Measurements from ENCODE around the gene ASPA. TPM values are rescaled to one million over a fixed set of nuclear protein-coding genes. Genes with fewer than 3 reads are reported as not detected.
"Not testable (repeated sequence)": the region's sequence is repeated elsewhere in the genome, so short reads cannot be mapped to it uniquely, and the experiment has no call there.

The ASPA gene
- total and polyA plus RNA-seq, 2 experiments from 2014 or later = 0.08 to 0.27 TPM

GRCh38 chr17:3440451-3440850 lies 35.3 kb upstream of the ASPA start:
- Histone ChIP-seq H3K79me2 (no peaks in the 10 kb centered on the region), H3K4me2 (no peak overlapping the region), H3K9me3 (ENCODE audit: low read depth) (no peaks in the 10 kb centered on the region), H3K9me2 (replicated peaks; ENCODE audit: insufficient read depth) (no peaks in the 10 kb centered on the region), H3K4me1 (ENCODE audit: insufficient read depth) (no peaks in the 10 kb centered on the region), H3K4me3 (no peak overlapping the region), H3K27ac (no peak overlapping the region), H4K20me1 (ENCODE audit: insufficient read depth, poor library complexity, severe bottlenecking) (no peaks in the 10 kb centered on the region), H3K27me3 (no peaks in the 10 kb centered on the region), H2AFZ (no peak overlapping the region), H3K36me3 (replicated peaks; ENCODE audit: insufficient read depth, low read depth) (no peaks in the 10 kb centered on the region)
- DNase-seq (ENCODE audit: low spot score) = no peak
- WGBS (ENCODE audit: low lambda C conversion rate, missing lambda C conversion rate) = 78% methylated on average over 2 of the region's 2 CpGs
- TF ChIP-seq EZH2phosphoT487 (IDR thresholded peaks at IDR 0.05; ENCODE audit: low read depth, severe bottlenecking, unreplicated experiment) (no peak), EZH2 (IDR thresholded peaks at IDR 0.05; ENCODE audit: borderline replicate concordance) (no peak), CTCF (IDR thresholded peaks at IDR 0.05; ENCODE audit: poor library complexity) (no peak)

- no peaks in the 10 kb centered on the region for H3K9me3 ChIP-seq (ENCODE audit: low read depth)
- no peaks in the 10 kb centered on the region for H3K36me3 ChIP-seq (replicated peaks; ENCODE audit: insufficient read depth, low read depth)
- no peak overlapping the region for H2AFZ ChIP-seq
- H3K79me2 ChIP-seq = no peaks in the 10 kb centered on the region
- no peak overlapping the region for H3K4me2 ChIP-seq
- 51% methylated on average over 2 of the region's 2 CpGs for WGBS (ENCODE audit: low lambda C conversion rate, missing lambda C conversion rate)
- H3K4me3 ChIP-seq = no peak overlapping the region
- H3K27ac ChIP-seq = no peak overlapping the region
- H3K27me3 ChIP-seq = no peaks in the 10 kb centered on the region
- no peaks in the 10 kb centered on the region for H4K20me1 ChIP-seq (ENCODE audit: insufficient read depth, poor library complexity, severe bottlenecking)
- peaks cover 4% of the 10 kb centered on the region for H3K4me1 ChIP-seq (ENCODE audit: insufficient read depth)
- TF ChIP-seq EZH2 (IDR thresholded peaks at IDR 0.05; ENCODE audit: borderline replicate concordance) (no peak), CTCF (IDR thresholded peaks at IDR 0.05; ENCODE audit: poor library complexity) (no peak), EZH2phosphoT487 (IDR thresholded peaks at IDR 0.05; ENCODE audit: low read depth, severe bottlenecking, unreplicated experiment) (no peak)
- DNase-seq (ENCODE audit: low spot score) = peak; percentile 10
- no peaks in the 10 kb centered on the region for H3K9me2 ChIP-seq (replicated peaks; ENCODE audit: insufficient read depth)
Observed at GRCh38 chr17:3447625-3448024, 28.2 kb upstream of the ASPA start.

- 49% methylated on average over 2 of the region's 2 CpGs for WGBS (ENCODE audit: low lambda C conversion rate, missing lambda C conversion rate)
- TF ChIP-seq EZH2phosphoT487 (IDR thresholded peaks at IDR 0.05; ENCODE audit: low read depth, severe bottlenecking, unreplicated experiment) (no peak), CTCF (IDR thresholded peaks at IDR 0.05; ENCODE audit: poor library complexity) (no peak), EZH2 (IDR thresholded peaks at IDR 0.05; ENCODE audit: borderline replicate concordance) (no peak)
- no peak for DNase-seq (ENCODE audit: low spot score)
Observed at GRCh38 chr17:3448059-3448665, 27.6 kb upstream of the ASPA start.

GRCh38 chr17:3466355-3466754 lies 9.4 kb upstream of the ASPA start:
- H3K27ac ChIP-seq = not testable (repeated sequence)

More at GRCh38 chr17:3448059-3448665, 27.6 kb upstream of the ASPA start:
- H3K27me3 ChIP-seq = no peaks in the 10 kb centered on the region
- H3K9me3 ChIP-seq (ENCODE audit: low read depth) = no peaks in the 10 kb centered on the region
- H4K20me1 ChIP-seq (ENCODE audit: insufficient read depth, poor library complexity, severe bottlenecking) = no peaks in the 10 kb centered on the region
- H2AFZ ChIP-seq = no peak overlapping the region
- peaks cover 4% of the 10 kb centered on the region for H3K4me1 ChIP-seq (ENCODE audit: insufficient read depth)
- no peak overlapping the region for H3K4me2 ChIP-seq
- H3K79me2 ChIP-seq = no peaks in the 10 kb centered on the region
- H3K36me3 ChIP-seq (replicated peaks; ENCODE audit: insufficient read depth, low read depth) = no peaks in the 10 kb centered on the region
- H3K4me3 ChIP-seq = no peak overlapping the region
- no peak overlapping the region for H3K27ac ChIP-seq
- no peaks in the 10 kb centered on the region for H3K9me2 ChIP-seq (replicated peaks; ENCODE audit: insufficient read depth)

More at GRCh38 chr17:3466355-3466754, 9.4 kb upstream of the ASPA start:
- 97% methylated on average over 1 of the region's 1 CpG for WGBS (ENCODE audit: low lambda C conversion rate, missing lambda C conversion rate)
- DNase-seq (ENCODE audit: low spot score); H3K4me2 ChIP-seq; H3K9me2 ChIP-seq (replicated peaks; ENCODE audit: insufficient read depth); H3K27me3 ChIP-seq; H3K36me3 ChIP-seq (replicated peaks; ENCODE audit: insufficient read depth, low read depth); H4K20me1 ChIP-seq (ENCODE audit: insufficient read depth, poor library complexity, severe bottlenecking); H3K9me3 ChIP-seq (ENCODE audit: low read depth); H3K79me2 ChIP-seq; H2AFZ ChIP-seq; H3K4me1 ChIP-seq (ENCODE audit: insufficient read depth); H3K4me3 ChIP-seq: not testable (repeated sequence)
